Hematopoietic multipotent progenitor cell treated with erythropoietin and hydrocortisone succinate and interleukin-3 and kit ligand, for 6 days (in vitro differentiated cells): ENCODE data around the gene XYLT1.

Source experiments
- DNase-seq: peaks from one replicate; pipeline ENCODE4 v3.0.0-alpha.2; 2015

Gene XYLT1

GRCh38 chr16:17457997-17458396 is 12.8 kb downstream of the XYLT1 start:
- DNase-seq, result no peak

DNA sequence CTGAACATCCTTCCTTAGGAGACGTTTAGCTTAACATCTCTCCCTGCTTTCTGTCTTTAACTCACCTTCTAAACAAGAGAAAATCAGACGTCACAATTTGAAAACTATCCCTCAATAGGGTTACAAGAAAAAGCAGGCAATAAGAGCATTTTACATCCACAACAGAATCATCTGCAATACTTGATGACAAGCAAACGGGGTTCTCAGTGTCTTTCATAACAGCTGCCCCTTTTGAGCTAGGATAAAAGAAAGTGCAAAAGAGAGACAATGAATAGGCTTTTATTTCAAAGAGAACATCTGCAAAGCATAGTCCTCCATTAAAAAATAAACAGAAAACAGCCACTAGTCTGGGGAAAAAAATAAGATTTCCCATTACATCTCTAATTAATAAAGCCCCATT is 13.2 kb downstream of the XYLT1 start:
- DNase-seq, result no peak

DNA sequence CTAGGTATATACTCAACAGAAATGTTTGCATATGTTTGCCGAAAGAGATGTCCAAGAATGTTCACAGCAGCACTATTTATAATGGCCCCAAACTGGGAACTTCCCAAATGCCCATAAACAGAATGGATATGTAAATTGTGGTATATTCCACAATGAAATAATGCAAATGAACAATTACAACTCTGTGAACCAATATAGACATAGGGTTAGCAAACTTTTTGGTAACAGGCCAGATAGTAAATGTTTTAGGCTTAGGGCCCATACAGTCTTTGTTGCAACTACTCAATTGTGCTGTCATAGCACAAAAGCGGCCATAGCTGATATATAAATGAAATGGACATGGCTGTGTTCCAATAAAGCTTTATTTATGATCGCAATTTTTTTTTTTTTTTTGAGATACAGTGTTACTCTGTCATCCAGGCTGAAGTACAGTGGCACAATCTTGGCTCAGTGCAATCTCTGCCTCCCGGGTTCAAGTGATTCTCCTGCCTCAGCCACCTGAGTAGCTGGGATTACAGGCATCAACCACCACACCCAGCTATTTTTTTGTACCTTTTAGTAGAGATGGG is 16.5 kb downstream of the XYLT1 start:
- DNase-seq, result no peak

GRCh38 chr16:17453364-17454038 is 17.3 kb downstream of the XYLT1 start:
- no peak for DNase-seq

GRCh38 chr16:17452922-17453321 is 17.8 kb downstream of the XYLT1 start:
- DNase-seq, result no peak

- peak; percentile 67 for DNase-seq
Measured at GRCh38 chr16:17451843-17452242, 18.9 kb downstream of the XYLT1 start.

DNA sequence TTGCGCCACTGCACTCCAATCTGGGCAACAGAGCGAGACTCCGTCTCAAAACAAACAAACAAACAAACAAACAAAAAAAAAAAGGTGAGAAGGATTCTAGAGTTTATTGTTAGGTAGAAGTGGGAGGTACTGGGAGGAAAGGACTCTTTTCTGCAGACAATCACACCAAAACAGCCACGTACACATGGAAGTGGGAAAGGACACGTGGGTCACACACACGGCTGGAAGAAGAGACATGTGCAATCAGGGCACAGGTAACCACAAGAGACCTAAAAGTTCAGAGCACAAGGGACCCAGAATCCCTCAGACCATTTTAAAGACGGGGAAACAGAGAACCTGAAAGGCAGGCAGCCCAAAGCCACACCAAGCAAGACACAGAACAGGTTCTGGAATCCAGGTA is 20.5 kb downstream of the XYLT1 start:
- no peak for DNase-seq

DNA sequence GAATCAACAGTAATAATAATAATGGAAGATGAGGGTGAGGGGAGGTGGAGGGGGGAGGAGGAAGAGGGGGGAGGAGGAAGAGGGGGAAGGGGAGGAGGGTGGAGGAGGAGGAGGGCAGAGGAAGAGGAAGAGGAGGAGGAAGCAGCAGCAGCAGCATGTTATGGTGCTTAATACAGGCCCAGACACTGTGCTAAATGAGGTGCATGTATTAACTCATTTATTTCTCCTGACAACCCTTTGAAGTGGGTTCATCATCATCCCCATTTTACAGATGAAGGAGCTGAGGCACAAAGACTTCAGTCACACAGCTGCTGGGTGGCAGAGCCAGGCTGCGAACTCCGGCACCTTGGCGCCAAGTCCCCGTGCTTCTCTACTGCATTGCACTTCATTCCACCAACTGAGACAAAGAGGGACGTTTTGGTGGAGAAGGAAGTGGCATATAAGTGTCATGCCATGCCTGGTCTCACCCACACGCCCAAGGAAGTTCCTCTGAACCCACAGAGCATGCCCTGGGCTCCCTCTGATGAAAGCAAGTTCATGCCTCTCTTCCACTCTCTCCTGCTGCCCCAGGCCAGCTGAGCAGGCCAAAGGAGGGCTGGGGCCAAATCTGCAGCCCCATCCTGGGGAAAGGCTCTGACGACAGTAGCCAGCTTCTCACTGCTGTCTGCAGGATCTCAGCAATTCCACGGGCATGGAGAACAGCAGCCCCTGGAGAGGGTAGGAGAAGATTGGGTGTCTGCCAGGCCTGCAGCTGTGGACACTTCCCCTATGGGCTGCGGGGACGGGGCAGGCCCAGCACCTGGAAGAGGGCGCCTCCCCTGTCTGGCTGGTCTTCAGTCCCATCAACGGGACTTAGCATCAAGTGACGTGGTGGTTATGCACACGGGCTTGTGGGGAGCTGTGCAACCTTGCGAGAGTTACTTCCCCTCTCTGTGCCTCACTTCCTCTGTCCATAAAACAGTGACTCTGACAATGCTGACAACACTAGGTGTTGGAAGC is 21.8 kb downstream of the XYLT1 start:
- DNase-seq, result peak; percentile 40

DNA sequence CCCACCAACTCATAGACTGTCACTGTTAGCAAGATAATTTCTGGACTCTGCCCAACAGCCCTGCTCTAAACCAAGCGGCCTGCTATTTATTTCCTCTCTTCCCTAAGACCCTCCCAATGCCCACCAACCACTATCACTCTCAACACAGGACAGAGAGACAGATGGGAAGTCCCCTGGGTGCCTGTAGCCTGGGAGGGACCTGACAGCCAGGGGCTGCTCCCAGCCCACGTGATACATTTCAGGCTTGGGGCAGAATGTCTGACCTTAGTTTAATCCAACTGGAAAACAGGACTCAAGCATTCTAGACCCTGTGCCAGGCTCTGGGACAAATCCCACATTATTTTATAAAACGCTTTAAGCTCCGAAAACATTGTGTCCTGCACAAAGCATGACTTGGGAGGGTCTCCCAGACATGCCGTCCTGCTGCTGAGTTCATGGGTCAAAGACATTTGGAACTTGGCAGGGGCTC is 23.6 kb downstream of the XYLT1 start:
- no peak for DNase-seq

DNA sequence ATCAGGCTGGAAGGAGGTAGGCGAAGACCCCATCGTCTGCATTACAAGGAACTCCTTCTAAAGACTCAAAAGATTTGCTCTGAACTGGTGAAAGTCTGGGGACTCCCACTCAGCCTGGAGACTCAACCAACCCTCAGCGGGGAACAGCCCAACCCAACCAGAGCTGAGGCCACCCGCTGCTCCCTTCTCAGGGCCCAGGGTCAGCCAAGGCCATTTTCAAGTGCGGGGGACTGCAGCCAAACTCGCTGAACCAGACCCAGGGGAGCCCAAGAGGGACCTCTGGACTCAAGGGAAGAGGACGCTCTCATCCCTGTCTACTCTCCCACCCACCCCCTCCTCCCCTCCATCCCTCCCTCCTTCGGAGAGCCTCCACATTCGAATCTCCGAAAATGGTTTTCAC is 24.1 kb downstream of the XYLT1 start:
- no peak for DNase-seq

GRCh38 chr16:17445421-17445820 is 25.3 kb downstream of the XYLT1 start:
- DNase-seq, result no peak

DNA sequence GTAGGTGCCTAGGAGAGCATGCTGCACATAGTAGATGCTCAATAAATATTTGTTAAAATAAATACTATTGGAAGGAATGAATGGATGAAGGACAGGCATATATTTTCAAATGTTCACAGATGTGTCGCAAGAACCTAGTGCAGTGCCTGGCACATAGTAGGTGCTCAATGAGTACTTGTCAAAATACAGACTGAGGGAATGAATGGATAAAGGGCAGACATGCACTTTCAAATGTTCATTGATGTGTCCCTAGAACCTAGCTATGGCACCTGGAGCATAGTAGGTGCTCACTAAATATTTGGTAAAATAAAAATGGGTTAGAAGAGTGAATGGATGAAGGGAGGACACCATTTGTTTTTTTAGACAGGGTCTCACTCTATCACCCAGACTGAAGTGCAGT is 26.1 kb downstream of the XYLT1 start:
- no peak for DNase-seq

DNA sequence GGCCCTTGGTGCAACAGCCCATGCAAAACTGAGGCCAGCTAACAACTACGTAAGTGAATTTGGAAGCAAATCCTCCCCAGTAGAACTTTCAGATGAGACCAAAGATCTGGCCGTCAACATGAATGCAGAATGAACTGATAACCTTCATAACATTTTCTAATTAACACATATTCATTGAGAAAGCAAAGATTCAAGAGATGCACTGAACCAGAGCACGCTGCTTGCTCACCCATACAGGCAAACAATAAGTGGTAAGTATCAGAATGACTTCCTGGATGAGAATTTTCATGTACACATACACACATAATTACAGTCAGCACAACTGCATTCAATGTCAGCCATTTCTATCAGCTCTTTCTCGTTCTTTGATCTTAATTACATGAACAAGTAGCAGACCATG is 30.6 kb downstream of the XYLT1 start:
- no peak for DNase-seq

DNA sequence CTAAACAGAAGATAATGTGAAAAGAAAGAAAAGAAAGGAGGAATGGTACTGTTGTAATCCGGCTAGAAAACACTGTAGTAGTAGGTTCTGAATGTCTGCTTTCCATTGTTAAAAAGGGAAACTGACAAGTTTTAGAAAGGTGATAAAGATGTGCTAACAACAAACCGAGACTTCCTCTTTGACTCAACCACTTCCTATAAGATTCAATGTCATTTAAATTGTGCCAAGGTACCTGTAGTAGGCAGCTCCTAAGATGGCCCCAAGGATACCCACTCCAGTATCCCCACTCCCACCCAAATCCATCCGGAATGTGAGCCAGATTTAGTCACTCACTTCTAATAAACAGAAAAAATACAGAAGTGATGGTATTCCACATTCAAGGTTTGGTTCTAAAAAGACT is 31.2 kb downstream of the XYLT1 start:
- DNase-seq, result no peak

- DNase-seq, result no peak
Measured at GRCh38 chr16:17437981-17438380, 32.8 kb downstream of the XYLT1 start.

DNA sequence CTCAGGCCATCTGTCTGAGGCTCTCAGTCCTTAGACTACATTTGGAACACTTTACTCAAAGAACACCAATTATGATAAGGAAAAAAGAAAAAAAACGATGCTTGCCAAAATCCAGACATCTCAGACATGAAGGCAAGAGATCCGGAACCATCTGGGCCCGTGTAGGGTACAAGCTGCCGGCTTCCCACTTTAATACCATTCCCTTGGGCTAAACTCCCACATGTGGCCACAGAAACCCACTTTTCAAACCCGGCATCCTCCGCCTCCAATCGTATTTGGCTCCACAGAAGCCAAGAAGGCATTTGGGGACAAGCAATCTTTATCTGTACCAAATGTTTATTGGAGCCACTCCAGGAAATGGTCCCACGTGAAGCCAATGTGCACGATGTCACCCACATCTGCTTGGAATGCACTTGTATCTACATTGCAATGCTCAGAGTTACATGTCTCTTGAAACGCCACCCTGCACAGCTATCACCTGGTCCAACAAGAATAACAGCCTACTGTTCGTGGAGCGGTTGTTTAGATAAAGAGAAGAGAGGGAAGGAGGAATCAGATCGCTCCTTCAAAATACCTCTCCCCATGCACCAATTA is 33.5 kb downstream of the XYLT1 start:
- DNase-seq, result no peak

DNA sequence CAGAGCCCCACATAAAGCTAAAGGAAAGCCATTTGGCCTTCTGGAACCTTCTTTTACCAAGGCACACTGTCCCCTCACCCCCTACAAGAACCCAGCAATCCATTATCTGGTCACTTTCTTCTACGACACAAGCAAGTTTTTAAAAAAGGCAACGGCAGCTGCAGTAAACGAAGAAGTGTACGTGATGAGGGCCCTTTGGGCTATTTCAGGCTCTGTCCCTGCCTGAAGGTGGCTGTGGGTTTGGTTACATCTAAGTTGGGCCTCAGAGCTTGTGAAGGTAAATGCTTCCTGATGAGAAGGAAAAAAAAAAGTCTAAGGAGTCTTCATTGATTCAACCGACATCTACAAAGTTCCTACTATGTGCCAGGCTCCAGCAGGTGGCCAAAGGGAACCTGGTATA is 35.4 kb downstream of the XYLT1 start:
- DNase-seq, result no peak

GRCh38 chr16:17433577-17434451 is 36.9 kb downstream of the XYLT1 start:
- DNase-seq, result no peak

DNA sequence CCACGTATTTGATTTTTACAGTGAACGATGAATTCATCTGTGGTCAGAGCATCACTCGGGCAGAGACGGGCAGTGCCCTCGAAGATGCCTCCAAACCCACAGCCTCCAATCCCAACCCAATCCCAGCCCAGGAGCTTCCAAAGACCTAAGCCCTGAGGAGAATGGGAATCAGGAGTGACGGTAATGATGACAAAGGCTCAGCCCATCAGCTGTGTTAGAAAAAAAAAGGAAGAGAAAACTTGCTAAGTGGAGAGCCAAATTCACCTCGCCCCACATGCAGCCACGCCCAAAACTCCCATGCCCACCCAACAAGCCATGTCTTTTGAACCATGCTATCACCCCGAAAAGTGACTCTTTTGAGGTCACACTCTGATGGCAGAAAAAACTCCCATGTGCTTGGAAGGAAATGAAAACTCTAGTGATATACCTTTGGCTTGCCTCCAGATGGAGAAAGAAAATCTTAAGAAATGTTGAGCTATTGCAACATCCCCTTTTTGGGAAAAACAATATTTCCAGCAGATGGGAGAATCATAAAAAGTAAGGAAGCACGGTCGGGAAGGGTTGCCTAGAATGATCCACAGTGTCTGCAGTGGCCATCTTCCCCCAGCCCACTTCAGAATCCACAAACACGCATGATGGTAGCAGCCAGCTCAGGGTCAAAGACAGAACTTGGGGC is 37.7 kb downstream of the XYLT1 start:
- no peak for DNase-seq

- no peak for DNase-seq
Measured at GRCh38 chr16:17431968-17432625, 38.7 kb downstream of the XYLT1 start.

- DNase-seq, result no peak
Measured at GRCh38 chr16:17431012-17431411, 39.7 kb downstream of the XYLT1 start.
